Endothelial cell (in vitro differentiated cells): ENCODE data around the gene CENPN. TPM values are rescaled to one million over a fixed set of nuclear protein-coding genes. Genes with fewer than 3 reads are reported as not detected.

Source experiments
- DNase-seq: peaks from one replicate; pipeline ENCODE4 v3.0.0; 2021; ENCODE audit warnings: low spot score
- H3K27ac Mint-ChIP-seq: one replicate; pipeline ENCODE4 v1.8.0; 2021; ENCODE audit warnings: mixed read lengths, inconsistent platforms; ENCODE audit not compliant: unreplicated experiment
- H3K27me3 Mint-ChIP-seq: one replicate; pipeline ENCODE4 v1.8.0; 2021; ENCODE audit warnings: mild to moderate bottlenecking, moderate library complexity, mixed read lengths, inconsistent platforms; ENCODE audit not compliant: unreplicated experiment
- H3K36me3 Mint-ChIP-seq: one replicate; pipeline ENCODE4 v1.8.0; 2021; ENCODE audit warnings: mild to moderate bottlenecking, low read depth, mixed read lengths, inconsistent platforms; ENCODE audit not compliant: unreplicated experiment
- H3K4me1 Mint-ChIP-seq: one replicate; pipeline ENCODE4 v1.8.0; 2021; ENCODE audit warnings: mild to moderate bottlenecking, mixed read lengths, inconsistent platforms; ENCODE audit not compliant: unreplicated experiment
- H3K4me3 Mint-ChIP-seq: one replicate; pipeline ENCODE4 v1.8.0; 2021; ENCODE audit warnings: mild to moderate bottlenecking, mixed read lengths, inconsistent platforms; ENCODE audit not compliant: unreplicated experiment
- H3K9me3 Mint-ChIP-seq: one replicate; pipeline ENCODE4 v1.8.0; 2021; ENCODE audit warnings: mixed read lengths, inconsistent platforms; ENCODE audit not compliant: unreplicated experiment
- CTCF ChIP-seq: fragments of 200-600 bp; sonication (generic); IDR thresholded peaks from one replicate; pipeline ENCODE4 v1.5.0; 2021; ENCODE audit warnings: antibody characterized with exemption; ENCODE audit not compliant: unreplicated experiment
- total RNA-seq: library from RNA; stranded (reverse); fragmentation: NEBNext Ultra II Directional; extraction: Animal tissue kit (Norgen Biotek cat#: 25700); gene quantifications from one replicate; pipeline ENCODE4 v1.2.1, GENCODE V29; 2021; ENCODE audit not compliant: unreplicated experiment

The CENPN gene
- total RNA-seq, 1 donor from 2014 or later = 17.0 TPM

- Mint-ChIP-seq H3K36me3 (no peaks in the 10 kb centered on the region), H3K27me3 (no peaks in the 10 kb centered on the region), H3K4me3 (peak overlapping the region; percentile 69), H3K27ac (peak overlapping the region; percentile 97), H3K9me3 (no peaks in the 10 kb centered on the region), H3K4me1 (peaks cover 34% of the 10 kb centered on the region)
- no peak for TF ChIP-seq CTCF
- DNase-seq = no peak
Measured at GRCh38 chr16:80985611-80986010, 21.4 kb upstream of the CENPN start.

DNA sequence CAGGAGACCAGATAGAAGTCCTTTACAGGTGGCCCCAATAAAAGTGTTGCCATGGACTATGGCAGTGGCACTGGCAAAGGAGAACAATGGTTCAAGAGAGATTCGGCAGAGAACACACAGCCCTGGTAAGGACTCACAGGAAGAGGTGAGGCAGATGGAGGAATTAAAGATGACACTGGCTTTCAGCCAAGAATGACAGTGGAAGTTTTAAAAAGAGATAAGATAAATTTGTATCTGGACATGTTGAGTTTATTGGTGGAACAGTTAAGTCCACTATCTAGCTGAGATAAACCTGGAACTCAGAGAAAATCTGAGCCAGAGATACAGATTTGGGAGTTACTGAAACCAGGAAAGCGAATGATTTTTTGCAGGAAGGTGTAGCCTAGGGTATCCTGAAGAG is 20.5 kb upstream of the CENPN start:
- no peak for TF ChIP-seq CTCF
- Mint-ChIP-seq H3K4me1 (peaks cover 34% of the 10 kb centered on the region), H3K9me3 (no peaks in the 10 kb centered on the region), H3K36me3 (no peaks in the 10 kb centered on the region), H3K27me3 (no peaks in the 10 kb centered on the region), H3K27ac (peak overlapping the region; percentile 68), H3K4me3 (no peak overlapping the region)
- no peak for DNase-seq

DNA sequence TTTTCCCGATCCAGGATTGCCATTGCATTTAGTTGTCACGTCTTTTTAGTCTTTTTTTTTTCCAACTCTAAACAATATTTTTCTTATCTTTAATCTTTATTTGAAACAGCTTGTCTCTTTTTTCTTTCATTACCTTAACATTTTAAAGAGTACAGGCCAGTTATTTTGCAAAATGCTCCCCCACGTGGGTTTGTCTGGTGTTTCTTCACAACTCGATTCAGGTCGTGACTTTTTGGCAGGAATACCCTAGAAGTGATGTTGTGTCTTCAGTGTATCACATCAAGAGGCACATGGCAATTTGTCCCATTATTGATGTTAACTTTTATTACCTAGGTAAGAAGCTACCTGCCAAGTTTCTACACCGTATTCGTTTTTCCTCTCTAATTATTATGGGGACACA is 18.3 kb upstream of the CENPN start:
- DNase-seq = no peak
- no peaks in the 10 kb centered on the region for H3K27me3 Mint-ChIP-seq
- H3K27ac Mint-ChIP-seq = no peak overlapping the region
- TF ChIP-seq CTCF = no peak
- H3K4me3 Mint-ChIP-seq = no peak overlapping the region
- peaks cover 28% of the 10 kb centered on the region for H3K4me1 Mint-ChIP-seq
- H3K36me3 Mint-ChIP-seq = no peaks in the 10 kb centered on the region
- H3K9me3 Mint-ChIP-seq = no peaks in the 10 kb centered on the region

- DNase-seq = no peak
Measured at GRCh38 chr16:80989801-80990200, 17.2 kb upstream of the CENPN start.

GRCh38 chr16:80990577-80990976 is 16.4 kb upstream of the CENPN start:
- H3K4me1 Mint-ChIP-seq = peaks cover 15% of the 10 kb centered on the region
- H3K9me3 Mint-ChIP-seq = no peaks in the 10 kb centered on the region
- no peak for DNase-seq
- H3K27me3 Mint-ChIP-seq = no peaks in the 10 kb centered on the region
- no peaks in the 10 kb centered on the region for H3K36me3 Mint-ChIP-seq
- no peak for TF ChIP-seq CTCF
- no peak overlapping the region for H3K27ac Mint-ChIP-seq
- H3K4me3 Mint-ChIP-seq = no peak overlapping the region

More at GRCh38 chr16:80989801-80990200, 17.2 kb upstream of the CENPN start:
- Mint-ChIP-seq H3K4me1 (peaks cover 21% of the 10 kb centered on the region), H3K27ac (no peak overlapping the region), H3K36me3 (no peaks in the 10 kb centered on the region), H3K27me3 (no peaks in the 10 kb centered on the region), H3K9me3 (no peaks in the 10 kb centered on the region), H3K4me3 (no peak overlapping the region)
- no peak for TF ChIP-seq CTCF
